ENCODE data around the gene TCOF1.

- TF ChIP-seq TSHZ2 (CRISPR knock-in tag; IDR thresholded peaks at IDR 0.05) (no peak), SNAI2 (CRISPR knock-in tag; IDR thresholded peaks at IDR 0.05) (no peak), CREB5 (CRISPR knock-in tag; IDR thresholded peaks at IDR 0.05; ENCODE audit: low read depth) (no peak), RARB (CRISPR knock-in tag; IDR thresholded peaks at IDR 0.05) (no peak), ZC3H10 (CRISPR knock-in tag; IDR thresholded peaks at IDR 0.05) (no peak), POU6F1 (CRISPR knock-in tag; IDR thresholded peaks at IDR 0.05; ENCODE audit: borderline replicate concordance, low read depth) (no peak), TCF4 (CRISPR knock-in tag; IDR thresholded peaks at IDR 0.05; ENCODE audit: borderline replicate concordance) (no peak), GLIS3 (CRISPR knock-in tag; IDR thresholded peaks at IDR 0.05) (no peak)
These were observed 90.8 kb downstream of the TCOF1 start for GRCh38 chr5:150448334-150448733.
